GM19023 (cell line): ENCODE results near the gene C2CD4D.

Source experiments
- ATAC-seq: cut with Tn5 transposase; IDR thresholded peaks from one replicate; pipeline ENCODE4 v1.9.1; 2021; ENCODE audit warnings: mild to moderate bottlenecking, moderate library complexity; ENCODE audit not compliant: unreplicated experiment

Gene C2CD4D

GRCh38 chr1:151790940-151791651, 48.5 kb downstream of the C2CD4D start:
- no peak for ATAC-seq

GRCh38 chr1:151790071-151790939, 49.3 kb downstream of the C2CD4D start, which contains the start of gene TDRKH:
Gene TDRKH, minus strand, starts transcription at chr1:151790500. Its CDS starts 7,478 bp downstream, at chr1:151783022.
- peak; percentile 98 for ATAC-seq
